ENCODE results near the gene RUFY4. TPM values are rescaled to one million over a fixed set of nuclear protein-coding genes. Genes with fewer than 3 reads are reported as not detected.

Gene RUFY4
- total and polyA plus RNA-seq, 2 of the 13 experiments (the other 11 are each of a cell fraction or from before 2014, with no cell fraction given): not detected

DNA sequence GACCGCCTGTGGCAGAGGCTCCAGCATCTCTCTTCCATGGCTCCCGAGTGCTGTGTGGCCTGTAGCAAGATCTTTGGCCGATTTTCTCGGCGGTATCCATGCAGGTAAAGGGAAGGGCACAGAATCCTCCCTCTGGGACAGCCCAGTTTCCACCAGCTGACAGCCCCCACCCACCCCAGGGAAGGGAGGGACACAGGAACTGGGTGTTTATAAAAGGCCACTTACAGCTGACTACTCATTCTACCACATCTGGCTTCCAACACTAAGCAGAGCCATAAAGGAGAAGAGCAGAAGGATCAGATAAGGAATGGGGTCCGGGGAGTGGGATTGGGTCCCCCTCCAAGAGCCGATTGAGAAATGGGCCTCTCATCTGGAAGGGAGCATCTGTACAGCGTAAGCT is 20.2 kb downstream of the RUFY4 start:
- H3K4me3 ChIP-seq (replicated peaks in 1 of 3; ENCODE audit: insufficient read depth in 1 of 3, low read depth in 2 of 3, low read length in 3 of 3): no peak overlapping the region
- H3K9ac ChIP-seq (ENCODE audit: insufficient read depth, low read depth, low read length): no peak overlapping the region
- no peak for FAIRE-seq
- no peaks in the 10 kb centered on the region for H4K20me1 ChIP-seq (ENCODE audit: insufficient read depth, low read length)
- no peak overlapping the region for H3K4me2 ChIP-seq (ENCODE audit: low read depth, low read length)
- ATAC-seq: no peak
- no peak overlapping the region for H3K27ac ChIP-seq (ENCODE audit: extremely low read length, insufficient read depth, low read length)
- H3K79me2 ChIP-seq (ENCODE audit: insufficient read depth, low read length): no peaks in the 10 kb centered on the region
- BruUV-seq (replicated peaks): no TSS peak
- no peak for TF ChIP-seq NFKB2 (CRISPR knock-in tag; IDR thresholded peaks at IDR 0.05; ENCODE audit: borderline replicate concordance)
- TF ChIP-seq SNAPC2 (CRISPR knock-in tag; IDR thresholded peaks at IDR 0.05): no peak
- no peak for TF ChIP-seq RFX5 (IDR thresholded peaks at IDR 0.05; ENCODE audit: low read depth, low read length)
- no peak for TF ChIP-seq TBX3 (IDR thresholded peaks at IDR 0.05; ENCODE audit: borderline replicate concordance)
- no peak for TF ChIP-seq ZSCAN20 (CRISPR knock-in tag; IDR thresholded peaks at IDR 0.05; ENCODE audit: borderline replicate concordance)
- no peak for TF ChIP-seq TOE1 (CRISPR knock-in tag; IDR thresholded peaks at IDR 0.05)
- TF ChIP-seq, protein P1, sequence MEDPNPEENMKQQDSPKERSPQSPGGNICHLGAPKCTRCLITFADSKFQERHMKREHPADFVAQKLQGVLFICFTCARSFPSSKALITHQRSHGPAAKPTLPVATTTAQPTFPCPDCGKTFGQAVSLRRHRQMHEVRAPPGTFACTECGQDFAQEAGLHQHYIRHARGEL (CRISPR knock-in tag; IDR thresholded peaks at IDR 0.05): no peak
- TF ChIP-seq CBFB (CRISPR knock-in tag; IDR thresholded peaks at IDR 0.05): no peak
- no peak for TF ChIP-seq ZNF253 (CRISPR knock-in tag; IDR thresholded peaks at IDR 0.05; ENCODE audit: borderline replicate concordance)
- TF ChIP-seq, protein P2, sequence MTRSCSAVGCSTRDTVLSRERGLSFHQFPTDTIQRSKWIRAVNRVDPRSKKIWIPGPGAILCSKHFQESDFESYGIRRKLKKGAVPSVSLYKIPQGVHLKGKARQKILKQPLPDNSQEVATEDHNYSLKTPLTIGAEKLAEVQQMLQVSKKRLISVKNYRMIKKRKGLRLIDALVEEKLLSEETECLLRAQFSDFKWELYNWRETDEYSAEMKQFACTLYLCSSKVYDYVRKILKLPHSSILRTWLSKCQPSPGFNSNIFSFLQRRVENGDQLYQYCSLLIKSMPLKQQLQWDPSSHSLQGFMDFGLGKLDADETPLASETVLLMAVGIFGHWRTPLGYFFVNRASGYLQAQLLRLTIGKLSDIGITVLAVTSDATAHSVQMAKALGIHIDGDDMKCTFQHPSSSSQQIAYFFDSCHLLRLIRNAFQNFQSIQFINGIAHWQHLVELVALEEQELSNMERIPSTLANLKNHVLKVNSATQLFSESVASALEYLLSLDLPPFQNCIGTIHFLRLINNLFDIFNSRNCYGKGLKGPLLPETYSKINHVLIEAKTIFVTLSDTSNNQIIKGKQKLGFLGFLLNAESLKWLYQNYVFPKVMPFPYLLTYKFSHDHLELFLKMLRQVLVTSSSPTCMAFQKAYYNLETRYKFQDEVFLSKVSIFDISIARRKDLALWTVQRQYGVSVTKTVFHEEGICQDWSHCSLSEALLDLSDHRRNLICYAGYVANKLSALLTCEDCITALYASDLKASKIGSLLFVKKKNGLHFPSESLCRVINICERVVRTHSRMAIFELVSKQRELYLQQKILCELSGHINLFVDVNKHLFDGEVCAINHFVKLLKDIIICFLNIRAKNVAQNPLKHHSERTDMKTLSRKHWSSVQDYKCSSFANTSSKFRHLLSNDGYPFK (CRISPR knock-in tag; IDR thresholded peaks at IDR 0.05; ENCODE audit: borderline replicate concordance): no peak
- no peak for TF ChIP-seq SIX1 (CRISPR knock-in tag; IDR thresholded peaks at IDR 0.05; ENCODE audit: borderline replicate concordance)
- no peak for TF ChIP-seq HDAC6 (IDR thresholded peaks at IDR 0.05; ENCODE audit: low read depth, low read length)
- TF ChIP-seq KDM3A (CRISPR knock-in tag; IDR thresholded peaks at IDR 0.05; ENCODE audit: low read depth): no peak
- no peak for TF ChIP-seq CBX2 (IDR thresholded peaks at IDR 0.05; ENCODE audit: low read depth, low read length)
- TF ChIP-seq CBX2 (CRISPR knock-in tag; IDR thresholded peaks at IDR 0.05; ENCODE audit: low read depth): no peak
- TF ChIP-seq KDM6A (CRISPR knock-in tag; IDR thresholded peaks at IDR 0.05; ENCODE audit: low read depth): no peak
- H3K9me3 ChIP-seq (ENCODE audit: low read length): peaks cover 6% of the 10 kb centered on the region; the same call in 1 of the 2 replicates
- in situ Hi-C loops (cut with HindIII; ENCODE audit: extremely low pct_ligation_motif_present, low pct_unique_long_range_greater_than_20kb) (no loop called here), intact Hi-C loops (cut with micrococcal nuclease; ENCODE audit: unreplicated experiment) (no loop called here)
- H3K36me3 ChIP-seq (replicated peaks in 1 of 2; ENCODE audit: control insufficient read depth in 1 of 2, insufficient read depth in 2 of 2, low read length in 2 of 2): no peaks in the 10 kb centered on the region
- H3K27me3 ChIP-seq (ENCODE audit: control insufficient read depth in 1 of 2, insufficient read depth in 2 of 2, low read length in 2 of 2): peaks cover 3 to 7% of the 10 kb centered on the region in 2 experiments; a peak in 2 of 5 replicates
- POLR2A ChIA-PET: no interaction called here
- no peak for DNase-seq (ENCODE audit: low spot score)
- no peaks in the 10 kb centered on the region for H3K4me1 ChIP-seq (ENCODE audit: insufficient read depth, low read length)
- WGBS (ENCODE audit: low lambda C conversion rate): 1% methylated on average over 8 of the region's 8 CpGs
- CTCF ChIA-PET (ENCODE audit: low intra/inter-chr PET ratio, low total read pairs): no interaction called here
- H2AFZ ChIP-seq (ENCODE audit: low read length): no peak overlapping the region
